ENCODE results near the gene NUP93. TPM values are rescaled to one million over a fixed set of nuclear protein-coding genes. Genes with fewer than 3 reads are reported as not detected.
"Not testable (repeated sequence)": the region's sequence is repeated elsewhere in the genome, so short reads cannot be mapped to it uniquely, and the experiment has no call there.

NUP93 gene
- total RNA-seq, 1 experiment from 2014 or later = 102 TPM

DNA sequence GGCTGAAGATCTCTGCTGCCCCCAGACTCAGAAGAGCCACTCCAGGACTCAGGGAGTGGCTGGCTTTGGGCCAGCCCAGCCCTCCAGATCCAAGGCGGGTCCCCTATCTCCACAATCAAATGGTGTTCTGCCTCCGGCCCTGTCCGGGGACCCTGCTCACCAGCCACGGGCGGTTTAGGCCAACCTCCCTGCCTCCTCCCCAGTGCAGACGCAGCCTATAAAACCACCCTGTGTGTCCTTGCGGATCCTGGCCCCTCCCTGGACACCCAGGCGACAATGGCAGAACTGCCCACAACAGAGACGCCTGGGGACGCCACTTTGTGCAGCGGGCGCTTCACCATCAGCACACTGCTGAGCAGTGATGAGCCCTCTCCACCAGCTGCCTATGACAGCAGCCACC, 135.0 kb downstream of the NUP93 start, which contains the start of gene SLC12A3:
TSS of gene SLC12A3 (plus strand) at position 248 of the 400 bp plus-strand sequence. CDS start at position 277, 29 bp downstream.
- H3K36me3 ChIP-seq = no peaks in the 10 kb centered on the region
- no peaks in the 10 kb centered on the region for H3K27me3 ChIP-seq (replicated peaks)
- no peak for DNase-seq (ENCODE audit: low read depth in 1 of 2, low spot score in 2 of 2)
- peaks cover 11% of the 10 kb centered on the region; the same call in 1 of the 2 replicates for H3K4me1 ChIP-seq (replicated peaks)
- no peak within 1 kb of the TSS for H3K27ac ChIP-seq
- H3K9me3 ChIP-seq (replicated peaks) = no peaks in the 10 kb centered on the region
- no peak within 1 kb of the TSS for H3K4me3 ChIP-seq

DNA sequence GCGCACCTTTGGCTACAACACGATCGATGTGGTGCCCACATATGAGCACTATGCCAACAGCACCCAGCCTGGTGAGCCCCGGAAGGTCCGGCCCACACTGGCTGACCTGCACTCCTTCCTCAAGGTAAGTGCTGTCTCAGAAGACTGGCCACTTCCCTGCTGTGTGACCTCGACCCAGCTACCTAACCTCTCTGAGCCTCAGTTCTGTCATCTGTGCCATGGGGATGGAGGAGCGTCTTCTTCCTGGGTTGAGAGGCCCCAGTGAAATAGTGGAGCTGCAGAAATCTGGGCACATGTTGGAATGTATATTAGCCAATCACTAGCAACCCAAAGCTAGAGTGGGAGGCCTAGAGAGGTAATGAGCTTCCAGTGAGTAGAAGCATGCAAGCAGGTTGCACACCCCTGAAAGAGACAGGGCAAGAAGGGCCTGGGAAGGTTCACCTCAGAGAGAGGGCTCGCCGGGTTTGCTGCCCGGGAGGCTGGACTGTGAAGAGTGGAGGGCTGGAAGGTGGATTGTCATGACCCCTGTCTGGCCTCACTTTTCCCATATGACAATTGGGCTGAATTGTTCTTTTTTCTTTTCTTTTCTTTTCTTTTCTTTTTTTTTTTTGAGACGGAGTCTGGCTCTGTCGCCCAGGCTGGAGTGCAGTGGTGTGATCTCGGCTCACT, 135.6 kb downstream of the NUP93 start:
- H3K27me3 ChIP-seq (replicated peaks) = no peaks in the 10 kb centered on the region
- no peak overlapping the region for H3K27ac ChIP-seq
- H3K9me3 ChIP-seq (replicated peaks) = no peaks in the 10 kb centered on the region
- peaks cover 11% of the 10 kb centered on the region; the same call in 1 of the 2 replicates for H3K4me1 ChIP-seq (replicated peaks)
- no peaks in the 10 kb centered on the region for H3K36me3 ChIP-seq
- H3K4me3 ChIP-seq = no peak overlapping the region
- no peak for DNase-seq (ENCODE audit: low read depth in 1 of 2, low spot score in 2 of 2)

DNA sequence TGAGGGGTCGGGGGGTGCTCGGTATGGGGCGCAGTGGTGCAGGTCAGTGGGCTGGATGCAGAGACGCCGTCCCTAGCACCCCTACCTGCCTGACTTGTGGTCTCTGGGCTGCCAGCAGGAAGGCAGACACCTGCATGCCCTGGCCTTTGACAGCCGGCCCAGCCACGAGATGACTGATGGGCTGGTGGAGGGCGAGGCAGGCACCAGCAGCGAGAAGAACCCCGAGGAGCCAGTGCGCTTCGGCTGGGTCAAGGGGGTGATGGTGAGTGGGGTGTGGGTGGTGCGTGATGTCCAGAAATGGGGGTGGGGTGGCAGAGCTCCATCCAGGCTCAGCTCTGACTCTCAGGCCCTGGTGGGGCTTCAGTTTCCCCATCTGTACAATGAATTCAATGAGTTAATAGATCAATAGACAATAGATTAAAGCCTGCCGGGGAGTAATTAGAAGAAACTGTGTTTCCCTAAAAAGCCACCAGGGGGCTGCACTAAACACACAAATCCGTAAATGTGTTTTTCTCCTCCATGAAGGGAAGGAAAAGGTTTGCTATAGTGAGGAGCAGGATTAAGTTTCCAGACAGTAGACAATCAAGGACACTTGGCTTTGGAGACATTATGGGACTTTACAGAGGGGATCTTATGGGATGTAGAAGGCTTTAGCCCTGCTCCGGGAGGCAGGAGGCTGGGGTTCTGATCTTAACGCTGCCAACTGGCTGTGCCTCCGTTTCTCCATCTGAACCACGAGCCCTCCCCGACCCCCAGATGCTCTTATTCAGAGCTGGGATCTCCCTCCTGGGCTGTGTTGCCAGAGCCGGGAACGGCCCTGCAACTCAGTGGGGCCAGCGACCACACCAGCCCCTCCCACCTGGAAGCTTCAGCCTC, 137.3 kb downstream of the NUP93 start:
- no peaks in the 10 kb centered on the region for H3K27me3 ChIP-seq (replicated peaks)
- peak in 1 of 2 experiments; percentile 36 for DNase-seq (ENCODE audit: low read depth in 1 of 2, low spot score in 2 of 2)

DNA sequence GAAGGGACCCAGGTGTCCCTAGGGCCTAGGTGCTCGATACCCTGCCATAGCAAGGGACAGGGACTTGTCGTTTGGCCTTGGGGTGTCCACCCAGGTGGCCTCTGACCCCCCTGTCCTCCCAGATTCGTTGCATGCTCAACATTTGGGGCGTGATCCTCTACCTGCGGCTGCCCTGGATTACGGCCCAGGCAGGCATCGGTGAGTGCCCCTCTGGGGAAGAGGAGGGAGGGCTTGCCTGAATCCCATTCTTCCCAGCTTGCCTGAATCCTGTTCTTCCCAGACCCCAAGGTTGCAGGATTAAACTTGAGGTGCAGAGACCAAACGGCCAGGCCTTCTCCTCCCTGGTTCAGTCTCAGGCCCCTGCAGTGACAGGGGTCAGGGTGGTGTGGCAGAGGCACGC, 138.2 kb downstream of the NUP93 start:
- Histone ChIP-seq H3K27me3 (replicated peaks) (no peaks in the 10 kb centered on the region), H3K36me3 (no peaks in the 10 kb centered on the region), H3K27ac (no peak overlapping the region), H3K4me3 (no peak overlapping the region), H3K9me3 (replicated peaks) (no peaks in the 10 kb centered on the region), H3K4me1 (replicated peaks) (0 out of 2 replicates have a peak, but pooled peaks cover 6% of the 10 kb centered on the region)
- DNase-seq (ENCODE audit: low read depth in 1 of 2, low spot score in 2 of 2) = no peak

More for the DNA sequence above, 137.3 kb downstream of the NUP93 start:
- Histone ChIP-seq H3K4me1 (replicated peaks) (0 out of 2 replicates have a peak, but pooled peaks cover 6% of the 10 kb centered on the region), H3K4me3 (no peak overlapping the region), H3K36me3 (no peaks in the 10 kb centered on the region), H3K9me3 (replicated peaks) (no peaks in the 10 kb centered on the region), H3K27ac (no peak overlapping the region)

DNA sequence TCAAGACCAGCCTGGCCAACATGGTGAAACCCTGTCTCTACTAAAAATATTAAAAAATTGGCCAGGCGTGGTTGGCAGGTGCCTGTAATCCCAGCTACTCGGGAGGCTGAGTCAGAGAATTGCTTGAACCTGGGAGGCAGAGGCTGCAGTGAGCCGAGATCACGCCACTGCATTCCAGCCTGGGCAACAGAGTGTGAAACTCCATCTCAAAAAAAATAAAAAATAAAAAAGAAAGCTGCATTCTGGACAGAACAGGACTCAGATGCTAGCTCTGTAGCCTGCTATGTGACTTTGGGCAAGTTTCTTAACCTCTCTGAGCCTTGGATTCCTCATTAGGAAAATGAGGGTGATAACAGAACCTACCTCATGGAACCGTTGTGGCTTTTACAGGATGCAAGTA, 138.8 kb downstream of the NUP93 start:
- H3K4me1 ChIP-seq (replicated peaks); H3K27me3 ChIP-seq (replicated peaks); H3K27ac ChIP-seq; H3K36me3 ChIP-seq; H3K9me3 ChIP-seq (replicated peaks); H3K4me3 ChIP-seq; DNase-seq (ENCODE audit: low read depth in 1 of 2, low spot score in 2 of 2): not testable (repeated sequence)

DNA sequence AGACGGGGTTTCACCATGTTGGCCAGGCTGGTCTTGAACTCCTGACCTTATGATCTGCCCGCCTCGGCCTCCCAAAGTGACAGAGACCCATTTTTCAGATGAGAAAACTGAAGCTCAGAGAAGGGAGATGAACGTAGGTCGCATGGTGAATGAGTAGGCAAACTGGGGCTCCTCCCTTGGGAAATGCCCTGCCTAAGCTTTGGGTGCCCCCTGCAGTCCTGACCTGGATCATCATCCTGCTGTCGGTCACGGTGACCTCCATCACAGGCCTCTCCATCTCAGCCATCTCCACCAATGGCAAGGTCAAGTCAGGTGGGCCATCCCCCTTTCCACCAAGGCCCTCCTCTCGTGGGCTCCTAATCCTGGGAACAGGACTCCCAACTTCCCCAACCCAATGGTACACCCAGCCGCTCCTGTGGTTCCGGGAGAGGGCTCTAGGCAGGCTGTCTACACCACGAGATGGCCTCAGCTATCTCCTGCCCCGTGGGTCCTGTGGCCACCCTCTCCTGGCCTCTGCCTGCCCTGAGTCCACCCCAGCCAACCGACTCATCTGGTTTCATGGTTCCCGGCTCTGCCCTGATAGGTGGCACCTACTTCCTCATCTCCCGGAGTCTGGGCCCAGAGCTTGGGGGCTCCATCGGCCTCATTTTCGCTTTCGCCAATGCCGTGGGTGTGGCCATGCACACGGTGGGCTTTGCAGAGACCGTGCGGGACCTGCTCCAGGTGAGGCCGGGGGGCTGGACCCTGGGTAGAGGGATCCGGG, 139.8 kb downstream of the NUP93 start:
- Histone ChIP-seq H3K4me1 (replicated peaks) (0 out of 2 replicates have a peak, but pooled peaks cover 6% of the 10 kb centered on the region), H3K9me3 (replicated peaks) (no peaks in the 10 kb centered on the region)
- peak; percentile 25 to 57 for DNase-seq (ENCODE audit: low read depth in 1 of 2, low spot score in 2 of 2)

DNA sequence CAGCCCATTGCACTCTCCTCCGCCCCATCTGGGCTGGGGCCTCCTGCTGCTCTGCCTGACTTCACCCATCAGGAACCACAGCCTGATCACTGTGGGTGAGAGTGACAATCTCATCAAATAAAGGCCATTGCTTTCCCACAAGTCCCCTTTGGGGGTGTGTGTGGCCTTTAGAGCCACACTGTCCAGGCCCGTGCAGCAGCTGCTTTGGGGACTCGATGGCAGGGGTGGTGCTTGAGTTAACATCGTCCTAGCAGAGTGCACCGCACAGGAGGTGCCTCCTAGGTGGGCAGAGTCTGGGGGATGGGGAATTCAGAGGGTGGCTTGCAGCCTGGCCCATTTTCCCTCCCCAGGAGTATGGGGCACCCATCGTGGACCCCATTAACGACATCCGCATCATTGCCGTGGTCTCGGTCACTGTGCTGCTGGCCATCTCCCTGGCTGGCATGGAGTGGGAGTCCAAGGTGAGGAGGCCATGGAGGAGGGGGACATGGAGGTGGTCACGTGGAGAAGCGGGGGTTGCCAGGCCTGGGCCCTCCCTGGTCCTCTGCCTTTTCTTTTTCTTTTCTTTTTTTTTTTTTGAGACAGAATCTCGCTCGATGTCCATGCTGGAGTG, 140.5 kb downstream of the NUP93 start:
- H3K4me3 ChIP-seq = no peak overlapping the region
- DNase-seq (ENCODE audit: low read depth in 1 of 2, low spot score in 2 of 2) = no peak

More for the DNA sequence above, 139.8 kb downstream of the NUP93 start:
- Histone ChIP-seq H3K27me3 (replicated peaks) (no peaks in the 10 kb centered on the region), H3K4me3 (no peak overlapping the region), H3K36me3 (no peaks in the 10 kb centered on the region), H3K27ac (no peak overlapping the region)

DNA sequence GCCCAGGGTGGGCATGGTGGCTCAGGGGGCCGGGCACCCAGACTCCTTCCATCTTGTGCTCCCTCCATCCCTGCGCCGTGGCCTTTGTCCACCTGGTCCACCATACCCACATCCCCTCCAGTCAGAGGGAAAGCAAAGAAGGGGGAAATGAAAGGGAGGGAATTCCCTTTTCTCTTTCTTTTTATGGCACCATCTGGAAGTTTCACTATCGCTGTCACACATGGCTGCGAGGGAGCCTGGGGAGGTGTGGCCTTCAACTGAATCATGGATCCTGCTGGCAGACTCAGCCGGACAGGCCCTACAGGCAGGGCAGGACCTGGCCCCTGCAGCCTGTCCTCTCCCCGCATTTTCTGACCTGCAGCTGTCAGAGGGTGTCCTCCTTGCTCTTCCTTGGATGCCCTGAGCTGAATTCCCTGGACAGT, 141.3 kb downstream of the NUP93 start:
- Histone ChIP-seq H3K36me3 (no peaks in the 10 kb centered on the region), H3K9me3 (replicated peaks) (no peaks in the 10 kb centered on the region), H3K27me3 (replicated peaks) (no peaks in the 10 kb centered on the region), H3K4me1 (replicated peaks) (0 out of 2 replicates have a peak, but pooled peaks cover 4% of the 10 kb centered on the region), H3K27ac (no peak overlapping the region), H3K4me3 (no peak overlapping the region)
- DNase-seq (ENCODE audit: low read depth in 1 of 2, low spot score in 2 of 2) = no peak

More for the DNA sequence above, 140.5 kb downstream of the NUP93 start:
- no peaks in the 10 kb centered on the region for H3K36me3 ChIP-seq
- H3K9me3 ChIP-seq (replicated peaks) = no peaks in the 10 kb centered on the region
- no peaks in the 10 kb centered on the region for H3K27me3 ChIP-seq (replicated peaks)
- H3K27ac ChIP-seq = no peak overlapping the region
- H3K4me1 ChIP-seq (replicated peaks) = 0 out of 2 replicates have a peak, but pooled peaks cover 6% of the 10 kb centered on the region

DNA sequence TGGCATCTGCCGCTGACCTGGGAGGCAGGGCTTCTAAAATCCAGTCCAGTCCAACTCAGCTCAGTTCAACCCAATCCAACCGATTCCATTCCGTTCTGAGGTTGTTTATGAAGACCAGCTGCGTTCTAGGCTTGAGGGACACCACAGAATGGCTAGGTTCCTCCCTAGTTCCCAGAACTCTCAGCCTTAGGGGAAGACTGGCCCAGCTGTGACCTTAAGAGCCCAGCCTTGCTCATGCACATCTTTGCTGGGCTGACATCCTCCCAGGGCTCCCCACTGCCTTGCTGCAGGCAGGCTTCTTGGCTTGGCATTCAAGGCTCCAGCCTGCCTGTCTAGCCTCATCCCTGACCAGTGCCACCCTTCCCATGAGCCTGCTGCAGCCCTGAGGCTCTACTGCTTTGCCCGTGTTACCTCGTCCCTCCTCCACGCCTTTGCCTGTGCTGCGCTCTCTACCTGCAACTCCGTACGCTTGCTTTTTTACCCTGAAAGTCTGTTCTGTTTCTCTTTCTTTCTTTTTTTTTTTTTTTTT, 143.0 kb downstream of the NUP93 start:
- DNase-seq (ENCODE audit: low read depth in 1 of 2, low spot score in 2 of 2) = no peak
- H3K36me3 ChIP-seq = no peaks in the 10 kb centered on the region

DNA sequence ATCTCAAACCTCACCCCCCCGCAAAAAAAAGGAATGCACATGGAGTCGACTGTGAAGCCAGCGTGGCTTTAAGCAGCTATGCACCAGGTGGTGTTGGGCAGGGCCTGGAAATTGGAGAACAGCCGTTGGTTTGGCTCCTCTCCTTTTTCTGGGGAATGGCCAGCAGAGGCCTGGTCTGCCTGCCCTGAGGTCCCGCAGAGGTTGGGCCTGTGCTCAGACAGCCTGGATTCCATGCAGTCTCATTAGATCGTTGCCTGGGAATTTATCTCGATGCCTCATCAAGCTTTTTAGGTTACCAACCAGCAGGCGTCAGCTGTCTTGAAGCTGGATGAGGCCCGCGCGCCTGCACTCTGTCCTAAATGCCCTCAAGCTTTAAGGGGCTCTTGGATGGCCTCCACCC, 144.9 kb downstream of the NUP93 start:
- Histone ChIP-seq H3K36me3 (no peaks in the 10 kb centered on the region), H3K9me3 (replicated peaks) (no peaks in the 10 kb centered on the region), H3K27ac (no peak overlapping the region), H3K4me1 (replicated peaks) (no peaks in the 10 kb centered on the region), H3K4me3 (no peak overlapping the region), H3K27me3 (replicated peaks) (no peaks in the 10 kb centered on the region)
- no peak for DNase-seq (ENCODE audit: low read depth in 1 of 2, low spot score in 2 of 2)

More for the DNA sequence above, 143.0 kb downstream of the NUP93 start:
- no peaks in the 10 kb centered on the region for H3K4me1 ChIP-seq (replicated peaks)
- H3K27me3 ChIP-seq (replicated peaks) = no peaks in the 10 kb centered on the region
- H3K27ac ChIP-seq = no peak overlapping the region
- H3K4me3 ChIP-seq = no peak overlapping the region
- H3K9me3 ChIP-seq (replicated peaks) = no peaks in the 10 kb centered on the region

DNA sequence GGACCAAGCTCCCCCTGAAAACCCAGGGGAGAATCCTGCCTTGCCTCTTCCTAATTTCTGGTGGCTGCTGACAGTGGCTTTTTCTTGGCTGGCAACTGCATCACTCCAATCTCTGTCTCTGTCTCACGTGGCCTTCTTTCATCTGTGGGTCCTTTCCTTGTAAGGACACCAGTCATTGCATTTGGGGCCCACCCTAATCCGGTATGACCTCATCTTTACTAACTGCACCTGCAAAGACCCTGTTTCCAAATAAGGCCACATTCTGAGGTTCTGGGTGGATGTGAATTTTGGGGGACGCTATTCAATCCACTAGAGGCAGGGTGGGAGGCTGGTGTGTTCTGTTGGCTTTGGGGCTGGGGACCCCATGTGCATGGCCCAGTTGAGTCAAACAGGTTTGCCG, 146.1 kb downstream of the NUP93 start:
- DNase-seq (ENCODE audit: low read depth in 1 of 2, low spot score in 2 of 2) = no peak
- H3K36me3 ChIP-seq = no peaks in the 10 kb centered on the region
- H3K4me3 ChIP-seq = no peak overlapping the region
- no peaks in the 10 kb centered on the region for H3K27me3 ChIP-seq (replicated peaks)
- no peak overlapping the region for H3K27ac ChIP-seq
- no peaks in the 10 kb centered on the region for H3K9me3 ChIP-seq (replicated peaks)
- H3K4me1 ChIP-seq (replicated peaks) = no peaks in the 10 kb centered on the region

DNA sequence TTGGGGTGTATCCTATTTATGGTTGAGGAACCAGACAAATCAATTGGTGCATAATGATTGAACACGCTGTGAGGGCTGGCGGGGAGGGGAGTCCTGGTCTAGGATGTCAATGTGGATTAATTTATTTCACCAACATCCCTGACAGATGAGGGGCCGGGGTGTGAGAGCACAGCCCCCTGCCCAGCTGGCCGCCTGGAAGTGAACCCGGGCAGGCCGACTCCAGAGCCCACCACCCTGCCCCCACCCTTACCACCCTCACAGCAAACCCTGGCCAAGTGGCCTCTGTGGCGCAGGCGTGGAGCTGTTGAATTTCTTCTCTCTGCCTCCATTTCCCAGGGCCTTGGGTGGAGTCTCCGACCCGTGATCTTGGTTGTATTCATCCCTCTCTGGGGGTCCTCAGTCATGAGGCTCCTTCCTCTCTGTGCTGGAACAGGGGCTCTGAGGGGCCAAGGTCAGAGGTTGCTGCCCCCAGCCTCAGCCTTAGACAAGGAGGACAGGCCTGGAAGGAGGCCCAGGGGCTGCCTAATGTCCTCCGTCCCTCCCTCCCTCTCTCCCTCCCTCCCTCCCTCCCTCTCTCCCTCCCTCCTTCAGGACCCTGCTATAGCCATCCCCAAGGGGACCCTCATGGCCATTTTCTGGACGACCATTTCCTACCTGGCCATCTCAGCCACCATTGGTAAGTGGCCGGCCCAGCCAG, 147.7 kb downstream of the NUP93 start:
- Histone ChIP-seq H3K36me3 (no peaks in the 10 kb centered on the region), H3K4me1 (replicated peaks) (no peaks in the 10 kb centered on the region)

More for the DNA sequence above, 147.7 kb downstream of the NUP93 start:
- Histone ChIP-seq H3K9me3 (replicated peaks) (no peaks in the 10 kb centered on the region), H3K27me3 (replicated peaks) (no peaks in the 10 kb centered on the region), H3K27ac (no peak overlapping the region), H3K4me3 (no peak overlapping the region)
- DNase-seq (ENCODE audit: low read depth in 1 of 2, low spot score in 2 of 2) = no peak

All from SJSA1 (cell line).